GM23338 (cell line): ENCODE measurements around the gene PAGR1. TPM values are rescaled to one million over a fixed set of nuclear protein-coding genes. Genes with fewer than 3 reads are reported as not detected.

Experiments
- ATAC-seq: fragments of 200-7000 bp; cut with Tn5 transposase; 3 replicates; pipeline ENCODE4 v1.9.1; 2020
- DNase-seq: peaks from one replicate; pipeline ENCODE4 v3.0.0-alpha.2; 2015; ENCODE audit warnings: low spot score
- H2AFZ ChIP-seq: fragments of 200-600 bp; sonication (generic); 2 replicates; pipeline ENCODE4 v1.8.0; 2016; ENCODE audit warnings: antibody characterized with exemption, mild to moderate bottlenecking, moderate library complexity
- H3F3A ChIP-seq: fragments of 200-600 bp; sonication (generic); replicated peaks from 2 replicates; pipeline ENCODE4 v1.8.0; 2017; ENCODE audit warnings: antibody characterized with exemption, mixed run types, low read depth
- H3K27ac ChIP-seq: fragments of 200-600 bp; sonication (generic); 2 replicates; pipeline ENCODE4 v1.6.1; 2016; ENCODE audit warnings: low read depth
- H3K27me3 ChIP-seq: fragments of 200-600 bp; sonication (generic); 2 replicates; pipeline ENCODE4 v1.8.0; 2016; ENCODE audit warnings: mild to moderate bottlenecking, mixed run types, moderate library complexity; ENCODE audit not compliant: insufficient read depth
- H3K36me3 ChIP-seq: fragments of 200-600 bp; sonication (generic); 2 replicates; pipeline ENCODE4 v1.8.0; 2016; ENCODE audit warnings: mild to moderate bottlenecking; ENCODE audit not compliant: insufficient read depth
- H3K4me1 ChIP-seq: fragments of 200-600 bp; sonication (generic); 2 replicates; pipeline ENCODE4 v1.8.0; 2016; ENCODE audit warnings: mild to moderate bottlenecking, moderate library complexity; ENCODE audit not compliant: insufficient read depth
- H3K4me2 ChIP-seq: fragments of 200-600 bp; sonication (generic); 2 replicates; pipeline ENCODE4 v1.7.1; 2017; ENCODE audit warnings: mixed run types
- H3K4me3 ChIP-seq: fragments of 200-600 bp; sonication (generic); 2 replicates; pipeline ENCODE4 v1.6.1; 2016; ENCODE audit warnings: mixed run types
- H3K79me2 ChIP-seq: fragments of 200-600 bp; sonication (generic); replicated peaks from 2 replicates; pipeline ENCODE4 v1.8.0; 2017; ENCODE audit warnings: mild to moderate bottlenecking; ENCODE audit not compliant: insufficient read depth
- H3K9me2 ChIP-seq: fragments of 200-600 bp; sonication (generic); 2 replicates; pipeline ENCODE4 v1.8.0; 2017; ENCODE audit not compliant: insufficient read depth
- H4K20me1 ChIP-seq: fragments of 200-600 bp; sonication (generic); replicated peaks from 2 replicates; pipeline ENCODE4 v1.8.0; 2017; ENCODE audit warnings: mild to moderate bottlenecking; ENCODE audit not compliant: insufficient read depth
- H3K27ac Mint-ChIP-seq: 2 replicates; pipeline ENCODE4 v1.8.0; 2020; ENCODE audit warnings: inconsistent platforms, mild to moderate bottlenecking, moderate library complexity, mixed read lengths
- H3K27me3 Mint-ChIP-seq: 3 replicates; pipeline ENCODE4 v1.8.0; 2022; ENCODE audit warnings: low read depth, mild to moderate bottlenecking, moderate library complexity, mixed read lengths, inconsistent platforms; ENCODE audit not compliant: insufficient read depth, poor library complexity
- H3K36me3 Mint-ChIP-seq: 3 replicates; pipeline ENCODE4 v1.8.0; 2021; ENCODE audit warnings: low read depth, mild to moderate bottlenecking, inconsistent platforms, moderate library complexity, mixed read lengths
- H3K4me1 Mint-ChIP-seq: 3 replicates; pipeline ENCODE4 v1.8.0; 2020; ENCODE audit warnings: mild to moderate bottlenecking, inconsistent platforms, mixed read lengths
- H3K4me3 Mint-ChIP-seq: 3 replicates; pipeline ENCODE4 v1.8.0; 2021; ENCODE audit warnings: moderate library complexity, mild to moderate bottlenecking, inconsistent platforms, mixed read lengths
- H3K9me3 Mint-ChIP-seq: 3 replicates; pipeline ENCODE4 v1.8.0; 2020; ENCODE audit warnings: moderate library complexity, mild to moderate bottlenecking, inconsistent platforms, mixed read lengths
- CREB1 ChIP-seq: fragments of 250-450 bp; sonication (Bioruptor Pico); IDR thresholded peaks from 2 replicates; pipeline ENCODE4 v1.5.0; 2020; ENCODE audit warnings: low read depth, mild to moderate bottlenecking, moderate library complexity
- CTCF ChIP-seq, 2 experiments: fragments of 200-600 bp in 1 of 2; sonication (generic) in 1 of 2; conservative IDR thresholded peaks; 2 replicates each; pipeline versions ENCODE4 v1.5.1 to v1.6.1; 2016 to 2017; ENCODE audit warnings: antibody characterized with exemption in 2 of 2, low read depth in 2 of 2, mild to moderate bottlenecking in 2 of 2, moderate library complexity in 1 of 2
- ETS1 ChIP-seq: IDR thresholded peaks from 2 replicates; pipeline ENCODE4 v1.6.1; 2016; ENCODE audit warnings: antibody characterized with exemption
- EZH2 ChIP-seq: fragments of 200-600 bp; sonication (generic); IDR thresholded peaks from one replicate; pipeline ENCODE4 v1.8.0; 2017; ENCODE audit warnings: antibody characterized with exemption, mild to moderate bottlenecking, low read depth; ENCODE audit not compliant: unreplicated experiment
- EZH2phosphoT487 ChIP-seq: fragments of 200-600 bp; sonication (generic); IDR thresholded peaks from one replicate; pipeline ENCODE4 v1.8.1; 2018; ENCODE audit warnings: antibody characterized with exemption; ENCODE audit not compliant: unreplicated experiment
- JUNB ChIP-seq: IDR thresholded peaks from one replicate; pipeline ENCODE4 v1.6.1; 2016; ENCODE audit warnings: antibody characterized with exemption; ENCODE audit not compliant: unreplicated experiment
- NANOG ChIP-seq: IDR thresholded peaks from 2 replicates; pipeline ENCODE4 v1.6.1; 2016; ENCODE audit warnings: antibody characterized with exemption, borderline replicate concordance
- POLR2AphosphoS5 ChIP-seq: IDR thresholded peaks from 2 replicates; pipeline ENCODE4 v1.6.1; 2016; ENCODE audit warnings: antibody characterized with exemption, low read depth
- REST ChIP-seq: IDR thresholded peaks from one replicate; pipeline ENCODE4 v1.6.1; 2018; ENCODE audit warnings: antibody characterized with exemption; ENCODE audit not compliant: unreplicated experiment
- STAT1 ChIP-seq: IDR thresholded peaks from one replicate; pipeline ENCODE4 v1.6.1; 2016; ENCODE audit warnings: antibody characterized with exemption; ENCODE audit not compliant: unreplicated experiment
- ZNF114 ChIP-seq: fragments of 250-450 bp; sonication (Bioruptor Pico); IDR thresholded peaks from 2 replicates; pipeline ENCODE4 v1.5.0; 2020; ENCODE audit warnings: mild to moderate bottlenecking, moderate library complexity
- ZNF331 ChIP-seq: fragments of 250-450 bp; sonication (Bioruptor Pico); IDR thresholded peaks from 2 replicates; pipeline ENCODE4 v1.5.0; 2020; ENCODE audit warnings: low read depth, mild to moderate bottlenecking, moderate library complexity
- ZNF462 ChIP-seq: fragments of 250-450 bp; sonication (Bioruptor Pico); IDR thresholded peaks from 2 replicates; pipeline ENCODE4 v1.5.0; 2020; ENCODE audit warnings: mild to moderate bottlenecking, moderate library complexity
- polyA plus RNA-seq: library from polyadenylated mRNA; unstranded; fragments of >200 nt; fragmentation: Nextera tagmentation; extraction: Ambion mirVana; gene quantifications from 2 replicates; pipeline ENCODE4 v1.2.1, GENCODE V29; 2016
- total RNA-seq: library from RNA; depleted of rRNA; stranded (reverse); fragments of >200 nt; shearing (Covaris generic); gene quantifications from 2 replicates; pipeline ENCODE4 v1.2.3, GENCODE V29; 2014

The PAGR1 gene
- total and polyA plus RNA-seq, 2 experiments from 2014 or later, result 67.6 to 78.7 TPM

GRCh38 chr16:29816694-29817441 lies 916 bp downstream of the PAGR1 start:
- no peaks in the 10 kb centered on the region for H3K9me2 ChIP-seq
- peak overlapping the region; percentile 78 for H3K27ac ChIP-seq
- H3K4me1 ChIP-seq, result peaks cover 45% of the 10 kb centered on the region
- Mint-ChIP-seq H3K4me3 (peak overlapping the region; percentile 96), H3K9me3 (peaks cover 4% of the 10 kb centered on the region; the same call in 1 of the 3 replicates), H3K4me1 (peaks cover 52% of the 10 kb centered on the region), H3K36me3 (peaks cover 35% of the 10 kb centered on the region), H3K27me3 (peaks cover 23% of the 10 kb centered on the region), H3K27ac (peak overlapping the region; percentile 97)
- peak overlapping the region; percentile 97 for H2AFZ ChIP-seq
- ATAC-seq (peak; percentile 19), DNase-seq (peak; percentile 80)
- TF ChIP-seq NANOG, result no peak
- TF ChIP-seq STAT1, result no peak
- no peak for TF ChIP-seq JUNB
- TF ChIP-seq ETS1, result no peak
- TF ChIP-seq CTCF (conservative IDR thresholded peaks at IDR 0.05; ENCODE audit: low read depth in 2 of 2), result peak in 1 of 2 experiments; percentile 17; a peak in 2 of 4 replicates
- no peak for TF ChIP-seq CREB1 (CRISPR knock-in tag)
- TF ChIP-seq EZH2, result no peak
- peak; percentile 40 for TF ChIP-seq POLR2AphosphoS5
- TF ChIP-seq ZNF331 (CRISPR knock-in tag), result no peak
- TF ChIP-seq ZNF462 (CRISPR knock-in tag), result no peak
- no peak for TF ChIP-seq EZH2phosphoT487
- no peak for TF ChIP-seq ZNF114
- TF ChIP-seq REST, result no peak
- H3F3A ChIP-seq, result peaks cover 25% of the 10 kb centered on the region; the same call in 1 of the 2 replicates
- H3K27me3 ChIP-seq, result no peaks in the 10 kb centered on the region
- peaks cover 13% of the 10 kb centered on the region for H3K36me3 ChIP-seq
- peaks cover 23% of the 10 kb centered on the region for H3K79me2 ChIP-seq
- H3K4me2 ChIP-seq, result peak overlapping the region; percentile 98
- peak overlapping the region; percentile 100 for H3K4me3 ChIP-seq
- 0 out of 2 replicates have a peak, but pooled peaks cover 5% of the 10 kb centered on the region for H4K20me1 ChIP-seq
